ENCODE data around the gene EPHX1. TPM values are rescaled to one million over a fixed set of nuclear protein-coding genes. Genes with fewer than 3 reads are reported as not detected.

The EPHX1 gene
- total and polyA plus RNA-seq, 4 donors: 31.7 to 115 (median 98.5) TPM

DNA sequence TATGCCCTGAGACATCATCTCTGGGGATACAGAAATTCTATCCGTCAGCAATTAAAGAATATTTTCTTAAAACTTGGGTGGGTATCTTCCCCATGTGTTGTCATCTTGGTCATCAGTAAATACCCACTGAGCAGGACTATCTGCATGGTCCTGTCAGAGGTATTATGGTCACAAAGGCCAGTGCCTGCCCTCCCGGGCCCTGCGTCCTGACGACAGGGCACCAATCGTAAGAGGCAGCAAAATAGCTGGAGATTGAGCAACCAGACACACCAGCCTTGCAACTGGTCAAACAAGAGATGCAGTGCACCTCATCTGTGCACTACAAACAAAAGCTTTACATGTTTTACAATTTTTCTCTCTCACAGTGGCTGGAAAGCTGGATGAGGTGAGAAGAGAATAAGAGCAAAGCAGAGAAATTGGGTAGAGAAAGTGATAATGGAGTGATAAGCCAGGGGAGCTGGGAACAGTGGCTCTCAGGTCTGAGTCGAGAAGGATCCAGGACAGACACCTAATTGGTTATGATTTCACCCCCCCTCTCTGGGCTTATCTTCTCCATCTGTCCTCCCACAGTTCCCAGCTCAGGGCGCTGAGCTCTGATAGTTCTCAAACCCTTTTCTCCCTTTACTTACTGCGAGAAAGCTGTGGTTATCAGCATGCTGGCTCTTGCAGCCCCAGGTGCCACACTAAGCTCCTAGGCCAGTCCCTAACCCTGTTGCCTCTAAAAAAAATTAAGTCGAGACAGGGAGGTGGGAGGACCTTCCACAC, 41.1 kb upstream of the EPHX1 start:
- 76 to 78% methylated on average over 9 of the region's 9 CpGs for WGBS, 2 donors
- no peaks in the 10 kb centered on the region for H3K9me3 ChIP-seq (ENCODE audit: control insufficient read depth in 4 of 4, insufficient read depth in 3 of 4, low read length in 3 of 4)
- no peak overlapping the region for H3K9ac ChIP-seq (ENCODE audit: insufficient read depth in 1 of 2, low read length in 2 of 2)
- H3K4me3 ChIP-seq: no peak overlapping the region
- H3K27me3 ChIP-seq (ENCODE audit: control insufficient read depth in 3 of 3, insufficient read depth in 3 of 3, low read length in 2 of 3): no peaks in the 10 kb centered on the region
- H3K27ac ChIP-seq (ENCODE audit: low read depth in 1 of 2, low read length in 1 of 2): no peak overlapping the region
- peaks cover 10 to 93% (median 54%) of the 10 kb centered on the region in 5 donors for H3K4me1 ChIP-seq (ENCODE audit: control insufficient read depth in 5 of 5, insufficient read depth in 5 of 5, low read length in 5 of 5)
- TF ChIP-seq, protein P1, sequence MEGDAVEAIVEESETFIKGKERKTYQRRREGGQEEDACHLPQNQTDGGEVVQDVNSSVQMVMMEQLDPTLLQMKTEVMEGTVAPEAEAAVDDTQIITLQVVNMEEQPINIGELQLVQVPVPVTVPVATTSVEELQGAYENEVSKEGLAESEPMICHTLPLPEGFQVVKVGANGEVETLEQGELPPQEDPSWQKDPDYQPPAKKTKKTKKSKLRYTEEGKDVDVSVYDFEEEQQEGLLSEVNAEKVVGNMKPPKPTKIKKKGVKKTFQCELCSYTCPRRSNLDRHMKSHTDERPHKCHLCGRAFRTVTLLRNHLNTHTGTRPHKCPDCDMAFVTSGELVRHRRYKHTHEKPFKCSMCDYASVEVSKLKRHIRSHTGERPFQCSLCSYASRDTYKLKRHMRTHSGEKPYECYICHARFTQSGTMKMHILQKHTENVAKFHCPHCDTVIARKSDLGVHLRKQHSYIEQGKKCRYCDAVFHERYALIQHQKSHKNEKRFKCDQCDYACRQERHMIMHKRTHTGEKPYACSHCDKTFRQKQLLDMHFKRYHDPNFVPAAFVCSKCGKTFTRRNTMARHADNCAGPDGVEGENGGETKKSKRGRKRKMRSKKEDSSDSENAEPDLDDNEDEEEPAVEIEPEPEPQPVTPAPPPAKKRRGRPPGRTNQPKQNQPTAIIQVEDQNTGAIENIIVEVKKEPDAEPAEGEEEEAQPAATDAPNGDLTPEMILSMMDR (IDR thresholded peaks at IDR 0.05; ENCODE audit: control extremely low read depth, extremely low read depth): no peak
- no peak for DNase-seq
- no peaks in the 10 kb centered on the region for H3K36me3 ChIP-seq (ENCODE audit: control insufficient read depth in 4 of 4, insufficient read depth in 4 of 4, low read length in 4 of 4)
- ATAC-seq (ENCODE audit: insufficient read depth, low FRiP score): no peak

DNA sequence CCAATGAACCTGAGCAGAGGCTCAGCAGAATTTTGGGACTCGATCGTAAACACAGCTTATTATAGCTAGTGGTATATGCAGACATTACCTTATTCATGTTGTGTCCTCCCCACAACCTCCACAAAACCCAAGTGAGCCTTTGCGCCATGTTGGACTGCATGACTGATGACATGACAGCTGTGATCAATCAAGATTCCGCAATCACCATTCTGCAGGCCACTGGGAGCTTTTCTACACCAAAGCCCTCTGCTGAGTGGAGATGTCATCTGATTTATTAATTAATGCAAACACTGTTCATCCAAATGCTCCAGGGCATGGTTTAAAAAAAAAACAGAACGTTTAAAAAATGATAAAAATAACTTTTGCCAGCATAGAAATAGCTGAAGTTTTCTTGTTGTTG, 40.2 kb upstream of the EPHX1 start:
- Histone ChIP-seq H3K4me1 (ENCODE audit: control insufficient read depth in 5 of 5, insufficient read depth in 5 of 5, low read length in 5 of 5) (peaks cover 5 to 92% (median 48%) of the 10 kb centered on the region in 5 donors), H3K4me3 (no peak overlapping the region), H3K9me3 (ENCODE audit: control insufficient read depth in 4 of 4, insufficient read depth in 3 of 4, low read length in 3 of 4) (no peaks in the 10 kb centered on the region), H3K9ac (ENCODE audit: insufficient read depth in 1 of 2, low read length in 2 of 2) (no peak overlapping the region), H3K27ac (ENCODE audit: low read depth in 1 of 2, low read length in 1 of 2) (no peak overlapping the region), H3K27me3 (ENCODE audit: control insufficient read depth in 3 of 3, insufficient read depth in 3 of 3, low read length in 2 of 3) (no peaks in the 10 kb centered on the region), H3K36me3 (ENCODE audit: control insufficient read depth in 4 of 4, insufficient read depth in 4 of 4, low read length in 4 of 4) (no peaks in the 10 kb centered on the region)
- DNase-seq (no peak), ATAC-seq (ENCODE audit: insufficient read depth, low FRiP score) (no peak)
- TF ChIP-seq, protein P1 (IDR thresholded peaks at IDR 0.05; ENCODE audit: control extremely low read depth, extremely low read depth): no peak
- WGBS, 2 donors: 93% methylated on average over 5 of the region's 5 CpGs

DNA sequence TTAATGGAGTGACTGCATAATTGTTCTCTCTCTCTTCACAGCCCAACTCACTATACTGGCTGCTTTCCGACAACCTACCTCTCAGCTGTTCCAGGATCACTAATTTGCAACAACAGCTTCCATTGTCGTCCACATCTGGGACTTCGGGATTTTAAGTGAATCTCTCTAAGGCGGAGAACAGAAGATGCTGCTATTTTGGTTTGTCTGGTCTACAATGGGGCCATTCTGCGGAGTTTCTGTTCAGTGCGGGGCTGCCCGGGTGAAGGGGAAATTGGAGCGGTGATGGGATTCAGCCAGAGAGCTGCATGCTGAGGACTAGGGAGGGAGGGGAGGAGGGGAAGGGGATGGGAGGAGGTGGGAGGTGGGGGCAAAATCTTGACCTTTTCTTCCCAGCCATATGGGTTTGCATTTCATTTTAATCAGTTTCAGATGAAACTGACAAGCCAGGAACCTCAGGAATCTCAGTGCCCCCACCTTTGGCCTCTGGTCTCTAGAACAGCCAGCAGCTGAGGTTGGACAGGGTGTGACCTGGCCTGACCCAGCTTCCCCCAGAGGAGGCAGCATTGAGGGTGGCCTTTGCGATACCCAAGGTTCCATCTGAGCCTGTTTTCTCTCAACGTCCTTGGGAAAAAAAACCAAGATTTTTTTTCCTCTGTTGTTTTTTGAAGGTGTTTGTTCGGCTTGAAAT, 39.2 kb upstream of the EPHX1 start:
- H3K27me3 ChIP-seq (ENCODE audit: control insufficient read depth in 3 of 3, insufficient read depth in 3 of 3, low read length in 2 of 3): no peaks in the 10 kb centered on the region
- DNase-seq: no peak
- no peak for ATAC-seq (ENCODE audit: insufficient read depth, low FRiP score)
- H3K9me3 ChIP-seq (ENCODE audit: control insufficient read depth in 4 of 4, insufficient read depth in 3 of 4, low read length in 3 of 4): no peaks in the 10 kb centered on the region
- no peaks in the 10 kb centered on the region for H3K36me3 ChIP-seq (ENCODE audit: control insufficient read depth in 4 of 4, insufficient read depth in 4 of 4, low read length in 4 of 4)
- H3K4me1 ChIP-seq (ENCODE audit: control insufficient read depth in 5 of 5, insufficient read depth in 5 of 5, low read length in 5 of 5): peaks cover 5 to 90% (median 48%) of the 10 kb centered on the region in 5 donors
- TF ChIP-seq, protein P1 (IDR thresholded peaks at IDR 0.05; ENCODE audit: control extremely low read depth, extremely low read depth): no peak
- no peak overlapping the region for H3K4me3 ChIP-seq
- H3K27ac ChIP-seq (ENCODE audit: low read depth in 1 of 2, low read length in 1 of 2): no peak overlapping the region
- WGBS, 2 donors: 86 to 93% methylated on average over 11 of the region's 11 CpGs
- no peak overlapping the region for H3K9ac ChIP-seq (ENCODE audit: insufficient read depth in 1 of 2, low read length in 2 of 2)

Measured in lung (tissue), 12 donors.